CD4-positive, alpha-beta memory T cell (primary cell): ENCODE data around the gene CADPS. TPM values are rescaled to one million over a fixed set of nuclear protein-coding genes. Genes with fewer than 3 reads are reported as not detected.

Experiments
- CTCF ChIA-PET: fragments of 350-600 bp; sonication (Branson Sonifier 250); formaldehyde crosslinking; loops from one replicate; lab custom pipeline; 2021; ENCODE audit warnings: inconsistent platforms; ENCODE audit not compliant: partially characterized antibody; lab: Charles Lee
- POLR2A ChIA-PET: fragments of 350-600 bp; sonication (Branson Sonifier 250); formaldehyde crosslinking; loops from one replicate; lab custom pipeline; 2021; ENCODE audit not compliant: partially characterized antibody; lab: Charles Lee
- DNase-seq, 5 donors: peaks; one replicate each; pipeline versions ENCODE4 v3.0.0 to v3.0.0-alpha.2; 2020 to 2022; ENCODE audit warnings: mixed read lengths in 1 of 5
- H3K27ac ChIP-seq: one replicate; pipeline ENCODE4 v1.7.0; 2013; ENCODE audit warnings: low read depth, low read length
- H3K27me3 ChIP-seq: 2 replicates; pipeline ENCODE4 v1.7.0; 2013; ENCODE audit warnings: mild to moderate bottlenecking, low read length, moderate library complexity; ENCODE audit not compliant: insufficient read depth
- H3K36me3 ChIP-seq: 2 replicates; pipeline ENCODE4 v1.7.0; 2013; ENCODE audit warnings: mild to moderate bottlenecking, low read length, moderate library complexity; ENCODE audit not compliant: insufficient read depth
- H3K4me1 ChIP-seq: 2 replicates; pipeline ENCODE4 v1.7.0; 2013; ENCODE audit warnings: mild to moderate bottlenecking, low read length, moderate library complexity; ENCODE audit not compliant: insufficient read depth
- H3K4me3 ChIP-seq, 2 donors: one replicate each; pipeline ENCODE4 v1.7.0; 2013; ENCODE audit warnings: low read length in 2 of 2, mild to moderate bottlenecking in 1 of 2
- H3K9me3 ChIP-seq, 2 donors: one replicate each; pipeline ENCODE4 v1.7.0; 2013; ENCODE audit warnings: low read length in 2 of 2, control low read depth in 1 of 2; ENCODE audit not compliant: control insufficient read depth in 1 of 2
- H3K27ac Mint-ChIP-seq, 7 donors: one replicate each; pipeline ENCODE4 v1.8.0; 2020 to 2021; ENCODE audit warnings: mixed read lengths in 7 of 7, mild to moderate bottlenecking in 6 of 7, inconsistent platforms in 3 of 7, moderate library complexity in 3 of 7
- H3K27me3 Mint-ChIP-seq, 2 donors: one replicate each; pipeline ENCODE4 v1.8.0; 2020 to 2021; ENCODE audit warnings: mixed read lengths in 2 of 2
- H3K36me3 Mint-ChIP-seq, 2 donors: one replicate each; pipeline ENCODE4 v1.8.0; 2020 to 2021; ENCODE audit warnings: mixed read lengths in 2 of 2, inconsistent platforms in 1 of 2, mild to moderate bottlenecking in 1 of 2
- H3K4me1 Mint-ChIP-seq, 4 donors: one replicate each; pipeline ENCODE4 v1.8.0; 2020 to 2021; ENCODE audit warnings: mixed read lengths in 4 of 4, mild to moderate bottlenecking in 1 of 4
- H3K4me3 Mint-ChIP-seq, 8 donors: one replicate each; pipeline ENCODE4 v1.8.0; 2020 to 2021; ENCODE audit warnings: mixed read lengths in 8 of 8, mild to moderate bottlenecking in 7 of 8, moderate library complexity in 6 of 8, inconsistent platforms in 3 of 8
- H3K9me3 Mint-ChIP-seq, 8 donors: one replicate each; pipeline ENCODE4 v1.8.0; 2020 to 2021; ENCODE audit warnings: mixed read lengths in 8 of 8, mild to moderate bottlenecking in 5 of 8, inconsistent platforms in 3 of 8, moderate library complexity in 1 of 8
- intact Hi-C: fragments of 100-400 bp; cut with micrococcal nuclease; formaldehyde crosslinking; loops from one replicate; pipeline ENCODE4 v1.15.1; 2023
- polyA plus RNA-seq, 2 donors: library from polyadenylated mRNA; unstranded; fragments of 300-500 nt; fragmentation: Illumina TruSeq; gene quantifications; one replicate each; pipeline ENCODE4 v1.2.3, GENCODE V29; 2021
- total RNA-seq, 2 experiments: library from RNA; stranded (reverse); gene quantifications; one replicate each; pipeline ENCODE4 v1.2.3, GENCODE V29; 2021

The CADPS gene
- total and polyA plus RNA-seq, 4 experiments from 2014 or later, result not detected

GRCh38 chr3:62534326-62534725 is 340.9 kb downstream of the CADPS start:
- ChIA-PET CTCF (no interaction called here), POLR2A (no interaction called here)
- Histone ChIP-seq H3K9me3 (no peaks in the 10 kb centered on the region), H3K4me1 (no peaks in the 10 kb centered on the region), H3K4me3 (no peak overlapping the region), H3K27me3 (no peaks in the 10 kb centered on the region), H3K36me3 (no peaks in the 10 kb centered on the region), H3K27ac (no peak overlapping the region)
- Mint-ChIP-seq H3K27ac (no peak overlapping the region), H3K27me3 (peaks cover 0 to 1% of the 10 kb centered on the region in 2 donors), H3K4me1 (no peaks in the 10 kb centered on the region), H3K4me3 (no peak overlapping the region), H3K9me3 (peaks cover 0 to 3% (median 0%) of the 10 kb centered on the region in 8 donors), H3K36me3 (no peaks in the 10 kb centered on the region)
- no peak for DNase-seq
- intact Hi-C loops, result no loop called here

- no peaks in the 10 kb centered on the region for H3K4me1 ChIP-seq
- H3K27me3 Mint-ChIP-seq, result peaks cover 0 to 1% of the 10 kb centered on the region in 2 donors
- H3K4me1 Mint-ChIP-seq, result no peaks in the 10 kb centered on the region
- no peaks in the 10 kb centered on the region for H3K36me3 Mint-ChIP-seq
- POLR2A ChIA-PET, result no interaction called here
- no peak overlapping the region for H3K27ac Mint-ChIP-seq
- intact Hi-C loops, result no loop called here
- H3K27ac ChIP-seq, result no peak overlapping the region
- no peaks in the 10 kb centered on the region for H3K36me3 ChIP-seq
- no peak for DNase-seq
- no peak overlapping the region for H3K4me3 ChIP-seq
- H3K4me3 Mint-ChIP-seq, result no peak overlapping the region
- H3K27me3 ChIP-seq, result no peaks in the 10 kb centered on the region
- H3K9me3 Mint-ChIP-seq, result peaks cover 0 to 3% (median 0%) of the 10 kb centered on the region in 8 donors
- H3K9me3 ChIP-seq, result no peaks in the 10 kb centered on the region
- CTCF ChIA-PET, result no interaction called here
Measured at GRCh38 chr3:62532796-62533195, 342.4 kb downstream of the CADPS start.

GRCh38 chr3:62531981-62532380 is 343.2 kb downstream of the CADPS start:
- H3K27me3 ChIP-seq, result no peaks in the 10 kb centered on the region
- ChIA-PET POLR2A (no interaction called here), CTCF (no interaction called here)
- Mint-ChIP-seq H3K27me3 (no peaks in the 10 kb centered on the region), H3K4me1 (no peaks in the 10 kb centered on the region), H3K4me3 (no peak overlapping the region), H3K36me3 (no peaks in the 10 kb centered on the region), H3K27ac (no peak overlapping the region), H3K9me3 (peaks cover 0 to 3% (median 0%) of the 10 kb centered on the region in 8 donors)
- H3K4me3 ChIP-seq, result no peak overlapping the region
- H3K4me1 ChIP-seq, result no peaks in the 10 kb centered on the region
- DNase-seq, result no peak
- H3K36me3 ChIP-seq, result no peaks in the 10 kb centered on the region
- intact Hi-C loops, result no loop called here
- no peaks in the 10 kb centered on the region for H3K9me3 ChIP-seq
- H3K27ac ChIP-seq, result no peak overlapping the region

GRCh38 chr3:62531493-62531892 is 343.7 kb downstream of the CADPS start:
- peaks cover 0 to 3% (median 0%) of the 10 kb centered on the region in 8 donors for H3K9me3 Mint-ChIP-seq
- H3K4me1 ChIP-seq, result no peaks in the 10 kb centered on the region
- no peaks in the 10 kb centered on the region for H3K4me1 Mint-ChIP-seq
- ChIA-PET CTCF (no interaction called here), POLR2A (no interaction called here)
- no peak for DNase-seq
- no peak overlapping the region for H3K4me3 ChIP-seq
- H3K36me3 Mint-ChIP-seq, result no peaks in the 10 kb centered on the region
- H3K36me3 ChIP-seq, result no peaks in the 10 kb centered on the region
- intact Hi-C loops, result no loop called here
- no peak overlapping the region for H3K4me3 Mint-ChIP-seq
- H3K9me3 ChIP-seq, result no peaks in the 10 kb centered on the region
- no peaks in the 10 kb centered on the region for H3K27me3 Mint-ChIP-seq
- H3K27me3 ChIP-seq, result no peaks in the 10 kb centered on the region
- no peak overlapping the region for H3K27ac Mint-ChIP-seq
- H3K27ac ChIP-seq, result no peak overlapping the region

- H3K27me3 ChIP-seq, result no peaks in the 10 kb centered on the region
- Mint-ChIP-seq H3K27ac (no peak overlapping the region), H3K27me3 (no peaks in the 10 kb centered on the region), H3K4me3 (no peak overlapping the region), H3K36me3 (no peaks in the 10 kb centered on the region), H3K9me3 (peaks cover 0 to 8% (median 0%) of the 10 kb centered on the region in 8 donors), H3K4me1 (no peaks in the 10 kb centered on the region)
- no peaks in the 10 kb centered on the region for H3K9me3 ChIP-seq
- CTCF ChIA-PET, result no interaction called here
- no peaks in the 10 kb centered on the region for H3K36me3 ChIP-seq
- intact Hi-C loops, result no loop called here
- no peak overlapping the region for H3K27ac ChIP-seq
- POLR2A ChIA-PET, result no interaction called here
- H3K4me1 ChIP-seq, result no peaks in the 10 kb centered on the region
- DNase-seq, result no peak
- no peak overlapping the region for H3K4me3 ChIP-seq
Measured at GRCh38 chr3:62529230-62529629, 346.0 kb downstream of the CADPS start.

- Mint-ChIP-seq H3K27ac (no peak overlapping the region), H3K36me3 (no peaks in the 10 kb centered on the region), H3K27me3 (peaks cover 0 to 1% of the 10 kb centered on the region in 2 donors), H3K4me3 (no peak overlapping the region), H3K4me1 (no peaks in the 10 kb centered on the region), H3K9me3 (peaks cover 0 to 5% (median under 1%) of the 10 kb centered on the region in 8 donors)
- ChIA-PET POLR2A (no interaction called here), CTCF (no interaction called here)
- Histone ChIP-seq H3K4me1 (no peaks in the 10 kb centered on the region), H3K4me3 (no peak overlapping the region), H3K9me3 (no peaks in the 10 kb centered on the region), H3K27me3 (no peaks in the 10 kb centered on the region), H3K36me3 (no peaks in the 10 kb centered on the region), H3K27ac (no peak overlapping the region)
- DNase-seq, result no peak
- intact Hi-C loops, result no loop called here
Measured at GRCh38 chr3:62527474-62527873, 347.7 kb downstream of the CADPS start.

- Histone ChIP-seq H3K36me3 (no peaks in the 10 kb centered on the region), H3K27ac (no peak overlapping the region), H3K27me3 (no peaks in the 10 kb centered on the region), H3K4me1 (no peaks in the 10 kb centered on the region), H3K4me3 (no peak overlapping the region), H3K9me3 (no peaks in the 10 kb centered on the region)
- Mint-ChIP-seq H3K27ac (no peak overlapping the region), H3K4me1 (no peaks in the 10 kb centered on the region), H3K36me3 (no peaks in the 10 kb centered on the region), H3K4me3 (no peak overlapping the region), H3K27me3 (peaks cover 0 to 3% of the 10 kb centered on the region in 2 donors), H3K9me3 (peaks cover 0 to 5% (median 2%) of the 10 kb centered on the region in 8 donors)
- POLR2A ChIA-PET, result no interaction called here
- CTCF ChIA-PET, result no interaction called here
- intact Hi-C loops, result no loop called here
- no peak for DNase-seq
Measured at GRCh38 chr3:62525281-62525680, 349.9 kb downstream of the CADPS start.

GRCh38 chr3:62523672-62524071 is 351.5 kb downstream of the CADPS start:
- Histone ChIP-seq H3K27ac (no peak overlapping the region), H3K27me3 (no peaks in the 10 kb centered on the region), H3K36me3 (no peaks in the 10 kb centered on the region), H3K9me3 (no peaks in the 10 kb centered on the region), H3K4me1 (no peaks in the 10 kb centered on the region), H3K4me3 (no peak overlapping the region)
- Mint-ChIP-seq H3K4me3 (no peak overlapping the region), H3K27ac (no peak overlapping the region), H3K9me3 (peaks cover under 1 to 6% (median 3%) of the 10 kb centered on the region in 8 donors), H3K27me3 (peaks cover 0 to 3% of the 10 kb centered on the region in 2 donors), H3K36me3 (no peaks in the 10 kb centered on the region), H3K4me1 (no peaks in the 10 kb centered on the region)
- no peak for DNase-seq
- ChIA-PET POLR2A (no interaction called here), CTCF (no interaction called here)
- intact Hi-C loops, result no loop called here
